ENCODE measurements around the gene NIT1.
A peak's percentile ranks its signal among the peaks of the same experiment; 100 is the strongest.

NIT1 gene

GRCh38 chr1:161117759-161118581 is at the start of gene NIT1, which contains the start of gene PFDN2:
TSS of gene NIT1 (plus strand) at chr1:161118105. CDS start at chr1:161118177, 72 bp downstream.
TSS of gene PFDN2 (minus strand) at chr1:161118037. CDS start at chr1:161118026, 11 bp downstream.
- peak; percentile 93 for DNase-seq

GRCh38 chr1:161068306-161069234 is 49.3 kb upstream of the NIT1 start:
- peak; percentile 84 for DNase-seq

- DNase-seq = peak; percentile 66
Observed at GRCh38 chr1:161069241-161069640, 48.7 kb upstream of the NIT1 start.

- peak; percentile 86 for DNase-seq
Observed at GRCh38 chr1:161069731-161070270, 48.1 kb upstream of the NIT1 start, which contains the start of gene ARHGAP30. TSS of gene ARHGAP30 (minus strand) at chr1:161069891. CDS start at chr1:161069624, 267 bp downstream.

GRCh38 chr1:161070761-161071160 is 47.1 kb upstream of the NIT1 start:
- DNase-seq = no peak

- DNase-seq = peak; percentile 68
Observed at GRCh38 chr1:161071886-161072371, 46.0 kb upstream of the NIT1 start.

- no peak for DNase-seq
Observed at GRCh38 chr1:161072751-161073449, 45.0 kb upstream of the NIT1 start.

- no peak for DNase-seq
Observed at GRCh38 chr1:161073474-161074121, 44.3 kb upstream of the NIT1 start.

- DNase-seq = no peak
Observed at GRCh38 chr1:161074676-161075368, 43.1 kb upstream of the NIT1 start.

GRCh38 chr1:161076410-161076809 is 41.5 kb upstream of the NIT1 start:
- no peak for DNase-seq

- DNase-seq = no peak
Observed at GRCh38 chr1:161077426-161077825, 40.5 kb upstream of the NIT1 start.

GRCh38 chr1:161079436-161080110 is 38.3 kb upstream of the NIT1 start:
- DNase-seq = no peak

GRCh38 chr1:161080441-161081405 is 37.2 kb upstream of the NIT1 start:
- no peak for DNase-seq

- DNase-seq = no peak
Observed at GRCh38 chr1:161081519-161081918, 36.4 kb upstream of the NIT1 start.

- DNase-seq = no peak
Observed at GRCh38 chr1:161082483-161082882, 35.4 kb upstream of the NIT1 start.

- DNase-seq = no peak
Observed at GRCh38 chr1:161082996-161083747, 34.7 kb upstream of the NIT1 start.

GRCh38 chr1:161083748-161084596 is 33.9 kb upstream of the NIT1 start:
- no peak for DNase-seq

- no peak for DNase-seq
Observed at GRCh38 chr1:161084597-161084988, 33.3 kb upstream of the NIT1 start.
